H1 (cell line): ENCODE data around the gene CABP4. TPM values are rescaled to one million over a fixed set of nuclear protein-coding genes. Genes with fewer than 3 reads are reported as not detected.

Experiments
- CTCF ChIA-PET: fragments of 300-600 bp; sonication (Branson Sonifier 250); formaldehyde crosslinking; loops from one replicate; lab custom pipeline; 2021; ENCODE audit not compliant: partially characterized antibody; lab: Charles Lee
- POLR2A ChIA-PET: fragments of 300-600 bp; sonication (Branson Sonifier 250); formaldehyde crosslinking; loops from one replicate; lab custom pipeline; 2021; ENCODE audit warnings: inconsistent platforms; ENCODE audit not compliant: partially characterized antibody; lab: Charles Lee
- DNase-seq, 2 experiments: peaks; one replicate each; pipeline versions ENCODE4 v3.0.0 to v3.0.0-alpha.2; 2010 to 2022; ENCODE audit warnings: low spot score in 2 of 2, low read depth in 1 of 2, mixed read lengths in 1 of 2
- FAIRE-seq: peaks from 2 replicates; lab custom pipeline; 2011; peaks lifted over from hg19 to GRCh38; lab: Jason Lieb, UNC
- H2AFZ ChIP-seq: 2 replicates; pipeline ENCODE4 v1.8.1; 2012; ENCODE audit warnings: low read length, inconsistent platforms
- H2AK5ac ChIP-seq: 2 replicates; pipeline ENCODE4 v1.6.1; 2013; ENCODE audit warnings: low read depth, low read length
- H2BK120ac ChIP-seq: replicated peaks from 2 replicates; pipeline ENCODE3; 2013; ENCODE audit warnings: low read depth, low read length, inconsistent platforms
- H2BK12ac ChIP-seq: 2 replicates; pipeline ENCODE4 v1.6.1; 2013; ENCODE audit warnings: low read depth, low read length
- H2BK15ac ChIP-seq: 2 replicates; pipeline ENCODE4 v1.6.1; 2013; ENCODE audit warnings: low read length
- H2BK20ac ChIP-seq: 2 replicates; pipeline ENCODE4 v1.6.1; 2013; ENCODE audit warnings: low read length
- H2BK5ac ChIP-seq: 2 replicates; pipeline ENCODE4 v1.6.1; 2013; ENCODE audit warnings: low read depth, low read length
- H3K14ac ChIP-seq: 2 replicates; pipeline ENCODE4 v1.6.1; 2013; ENCODE audit warnings: inconsistent platforms; ENCODE audit not compliant: insufficient read length
- H3K18ac ChIP-seq: 2 replicates; pipeline ENCODE4 v1.6.1; 2013; ENCODE audit warnings: low read length; ENCODE audit errors: extremely low read depth
- H3K23ac ChIP-seq: 2 replicates; pipeline ENCODE4 v1.6.1; 2013; ENCODE audit warnings: inconsistent platforms; ENCODE audit not compliant: insufficient read length
- H3K23me2 ChIP-seq: 2 replicates; pipeline ENCODE4 v1.6.1; 2013; ENCODE audit warnings: low read depth, low read length
- H3K27ac ChIP-seq: 2 replicates; pipeline ENCODE4 v1.6.1; 2011; ENCODE audit warnings: low read depth, low read length, inconsistent platforms
- H3K27me3 ChIP-seq, 4 experiments: replicated peaks in 1 of 4; 1 replicate in 1 of 4; 2 replicates in 3 of 4; pipeline versions ENCODE4 v1.6.1 to v1.8.1; 2011 to 2013; ENCODE audit warnings: low read length in 3 of 4, mild to moderate bottlenecking in 3 of 4, inconsistent platforms in 2 of 4, mixed read lengths in 2 of 4, moderate library complexity in 1 of 4; ENCODE audit not compliant: control insufficient read depth in 3 of 4, insufficient read depth in 3 of 4; ENCODE audit errors: extremely low read depth in 1 of 4
- H3K36me3 ChIP-seq, 4 experiments: 2 replicates each; pipeline versions ENCODE4 v1.6.1 to v1.8.1; 2011 to 2013; ENCODE audit warnings: mild to moderate bottlenecking in 4 of 4, low read length in 3 of 4, moderate library complexity in 2 of 4, control low read depth in 1 of 4, inconsistent platforms in 1 of 4; ENCODE audit not compliant: insufficient read depth in 4 of 4, control insufficient read depth in 2 of 4
- H3K4ac ChIP-seq: replicated peaks from 2 replicates; pipeline ENCODE3; 2013; ENCODE audit warnings: low read length, low read depth, mixed read lengths, inconsistent platforms; ENCODE audit not compliant: insufficient read length
- H3K4me1 ChIP-seq, 4 experiments: replicated peaks in 1 of 4; 1 replicate in 1 of 4; 2 replicates in 3 of 4; pipeline versions ENCODE4 v1.6.1 to v1.8.1; 2011 to 2013; ENCODE audit warnings: low read length in 3 of 4, inconsistent platforms in 2 of 4, mixed read lengths in 1 of 4; ENCODE audit not compliant: insufficient read depth in 4 of 4, control insufficient read depth in 3 of 4
- H3K4me2 ChIP-seq, 2 experiments: 2 replicates each; pipeline versions ENCODE4 v1.6.1 to v1.8.1; 2011 to 2013; ENCODE audit warnings: low read depth in 2 of 2, low read length in 2 of 2, control low read depth in 1 of 2, inconsistent platforms in 1 of 2, mild to moderate bottlenecking in 1 of 2; ENCODE audit not compliant: insufficient read depth in 1 of 2
- H3K4me3 ChIP-seq, 4 experiments: fragments of 200-600, 300-600 bp in 1 of 4; sonication (generic), shearing (Covaris generic), sonication (Bioruptor Twin) in 1 of 4; 2 replicates each; pipeline versions ENCODE4 v1.5.1 to v1.8.1; 2011 to 2016; ENCODE audit warnings: low read length in 4 of 4, low read depth in 3 of 4, control low read depth in 2 of 4, inconsistent platforms in 2 of 4, mild to moderate bottlenecking in 2 of 4, mixed read lengths in 1 of 4, moderate library complexity in 1 of 4; ENCODE audit not compliant: insufficient read depth in 2 of 4; ENCODE audit errors: extremely low read depth in 1 of 4
- H3K56ac ChIP-seq: replicated peaks from 2 replicates; pipeline ENCODE3; 2013; ENCODE audit warnings: low read depth, mild to moderate bottlenecking, mixed read lengths, low read length, inconsistent platforms; ENCODE audit not compliant: insufficient read length
- H3K79me1 ChIP-seq: 2 replicates; pipeline ENCODE4 v1.6.1; 2013; ENCODE audit warnings: low read depth, low read length, control low read depth
- H3K79me2 ChIP-seq, 2 experiments: 2 replicates each; pipeline versions ENCODE4 v1.6.1 to v1.8.1; 2012 to 2013; ENCODE audit warnings: low read length in 2 of 2, mild to moderate bottlenecking in 2 of 2, inconsistent platforms in 1 of 2; ENCODE audit not compliant: insufficient read depth in 2 of 2, control insufficient read depth in 1 of 2
- H3K9ac ChIP-seq, 4 experiments: replicated peaks in 1 of 4; 1 replicate in 1 of 4; 2 replicates in 3 of 4; pipeline versions ENCODE4 v1.6.1 to v1.8.1; 2011 to 2013; ENCODE audit warnings: low read depth in 3 of 4, low read length in 3 of 4, control low read depth in 2 of 4, mild to moderate bottlenecking in 2 of 4, moderate library complexity in 2 of 4, inconsistent platforms in 1 of 4; ENCODE audit errors: extremely low read depth in 1 of 4
- H3K9me3 ChIP-seq, 2 experiments: 2 replicates each; pipeline versions ENCODE4 v1.6.1 to v1.8.1; 2012 to 2013; ENCODE audit warnings: mild to moderate bottlenecking in 2 of 2, moderate library complexity in 2 of 2, control low read depth in 1 of 2, inconsistent platforms in 1 of 2, low read depth in 1 of 2, low read length in 1 of 2, mixed read lengths in 1 of 2; ENCODE audit not compliant: insufficient read depth in 2 of 2
- H4K20me1 ChIP-seq, 2 experiments: replicated peaks in 1 of 2; 2 replicates each; pipeline versions ENCODE3 to v1.8.1; 2011 to 2013; ENCODE audit warnings: inconsistent platforms in 2 of 2, low read length in 2 of 2, mild to moderate bottlenecking in 1 of 2; ENCODE audit not compliant: insufficient read depth in 2 of 2, control insufficient read depth in 1 of 2
- H4K5ac ChIP-seq: 2 replicates; pipeline ENCODE4 v1.6.1; 2013; ENCODE audit warnings: low read length, low read depth, mixed read lengths, inconsistent platforms; ENCODE audit not compliant: insufficient read length
- H4K8ac ChIP-seq: 2 replicates; pipeline ENCODE4 v1.8.0; 2013; ENCODE audit warnings: mild to moderate bottlenecking, moderate library complexity, low read length, inconsistent platforms; ENCODE audit not compliant: insufficient read depth; ENCODE audit errors: extremely low read depth
- H4K91ac ChIP-seq: replicated peaks from 2 replicates; pipeline ENCODE3; 2013; ENCODE audit warnings: low read length, mixed read lengths, inconsistent platforms; ENCODE audit not compliant: insufficient read length
- BACH1 ChIP-seq: IDR thresholded peaks from 2 replicates; pipeline ENCODE4 v1.6.1; 2012; ENCODE audit warnings: low read length, improper control_type of control experiment
- SP2 ChIP-seq: IDR thresholded peaks from 2 replicates; pipeline ENCODE4 v1.6.1; 2012; ENCODE audit warnings: mild to moderate bottlenecking, low read length, inconsistent platforms
- WGBS, 2 experiments: shearing (Covaris generic) in 1 of 2; methylation state at CpG; one replicate each; pipeline versions ENCODE4 v1.1.6 to v1.1.7; 2013 to 2015; ENCODE audit warnings: low lambda C conversion rate in 2 of 2, mixed read lengths in 2 of 2, inconsistent platforms in 1 of 2, low coverage in 1 of 2, missing lambda C conversion rate in 1 of 2; ENCODE audit not compliant: insufficient replicate concordance in 2 of 2, insufficient coverage in 1 of 2, insufficient read length in 1 of 2; ENCODE audit errors: extremely low coverage in 1 of 2, missing lambda C conversion rate in 1 of 2; 5-methylcytosine and 5-hydroxymethylcytosine counted together
- polyA plus RNA-seq, 7 experiments: library from polyadenylated mRNA; depleted of rRNA in 3 of 7; stranded (reverse) in 5 of 7; unstranded in 2 of 7; fragments of >200 nt in 5 of 7; fragments of 200-250 nt in 2 of 7; gene quantifications; 1 replicate in 5 of 7; 2 replicates in 1 of 7; 4 replicates in 1 of 7; pipeline versions ENCODE4 v1.2.1 to v1.2.3, GENCODE V29; 2011 to 2013; ENCODE audit warnings: missing spikeins in 2 of 7, mixed read lengths in 2 of 7
- total RNA-seq: library from RNA; stranded (reverse); fragmentation: NEBNext Ultra II Directional; extraction: Animal tissue kit (Norgen Biotek cat#: 25700); gene quantifications from 2 replicates; pipeline ENCODE4 v1.2.1, GENCODE V29; 2021

Gene CABP4
- total and polyA plus RNA-seq, 2 of the 8 experiments (the other 6 are each of a cell fraction or from before 2014, with no cell fraction given): not detected

DNA sequence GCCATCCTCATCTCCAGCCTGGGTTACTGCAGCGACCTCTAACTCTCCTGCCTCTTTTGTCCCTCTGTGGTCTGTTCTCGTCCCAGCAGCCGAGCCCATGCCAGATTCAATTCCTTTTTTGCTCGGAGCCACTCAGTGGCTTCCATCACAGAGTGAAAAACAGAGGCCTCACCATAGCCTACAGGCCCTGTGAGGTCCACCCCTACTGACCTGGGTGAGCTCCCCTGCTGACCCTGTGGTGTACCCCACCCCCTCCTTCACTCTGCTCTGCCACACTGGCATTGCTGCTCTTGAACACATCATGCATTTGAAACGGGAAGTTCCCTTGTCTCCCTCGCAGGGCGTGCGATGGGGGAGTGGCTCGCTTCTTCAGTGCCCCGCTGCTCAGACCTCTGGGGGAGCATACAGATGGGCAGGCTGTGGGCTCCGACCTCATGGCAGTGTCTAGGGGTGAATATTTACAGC lies 29.7 kb downstream of the CABP4 start:
- Histone ChIP-seq H3K79me2 (no peaks in the 10 kb centered on the region), H3K27ac (no peak overlapping the region), H3K36me3 (peaks cover 0 to 3% (median 0%) of the 10 kb centered on the region in 4 experiments; a peak in 1 of 8 replicates), H3K27me3 (peaks cover 0 to 10% (median 9%) of the 10 kb centered on the region in 4 experiments; a peak in 6 of 7 replicates), H4K5ac (no peak overlapping the region), H3K23ac (no peak overlapping the region), H3K56ac (no peak overlapping the region), H4K8ac (peak overlapping the region; percentile 68), H2AFZ (no peak overlapping the region), H3K4me2 (no peak overlapping the region; a peak in 1 of 4 replicates), H3K23me2 (no peaks in the 10 kb centered on the region), H3K18ac (no peak overlapping the region), H4K91ac (peak overlapping the region; percentile 35), H4K20me1 (peaks cover 0 to 6% of the 10 kb centered on the region in 2 experiments), H3K4ac (no peak overlapping the region), H2BK120ac (no peak overlapping the region), H3K4me3 (no peak overlapping the region), H3K79me1 (no peaks in the 10 kb centered on the region), H2BK5ac (no peak overlapping the region), H2BK15ac (no peak overlapping the region), H3K9me3 (no peaks in the 10 kb centered on the region), H3K9ac (no peak overlapping the region; a peak in 1 of 7 replicates), H2BK12ac (no peak overlapping the region), H3K4me1 (peaks cover 0 to 3% (median 3%) of the 10 kb centered on the region in 4 experiments; a peak in 3 of 7 replicates), H2AK5ac (no peak overlapping the region), H2BK20ac (no peak overlapping the region), H3K14ac (no peak overlapping the region)
- CTCF ChIA-PET: interaction anchor here (1.0 to 1.4 kb wide), 2 partner anchors 10 to 139 kb away, joined by 3 read pairs; no protein-coding TSS in a partner anchor
- DNase-seq: no peak
- no peak for FAIRE-seq
- 93% methylated on average over 11 of the region's 11 CpGs; no CpG with 5 or more reads in 1 of the 2 experiments for WGBS, 2 experiments
- POLR2A ChIA-PET: interaction anchor here (1.1 to 2.1 kb wide), 2 partner anchors 16 to 20 kb away, joined by 3 to 7 read pairs; partner anchors contain the start of gene TMEM134
- TF ChIP-seq BACH1 (no peak), SP2 (no peak)
